Neutrophil (primary cell): ENCODE measurements around the gene ABCC4.
"Not testable (repeated sequence)": the region's sequence is repeated elsewhere in the genome, so short reads cannot be mapped to it uniquely, and the experiment has no call there.

Experiments used
- H3K27ac ChIP-seq: fragments of 200-600 bp; sonication (generic); 2 replicates; pipeline ENCODE4 v1.5.1; 2016; ENCODE audit warnings: mild to moderate bottlenecking, moderate library complexity
- H3K27me3 ChIP-seq: fragments of 200-600 bp; sonication (generic); 2 replicates; pipeline ENCODE4 v1.6.0; 2016; ENCODE audit warnings: mild to moderate bottlenecking
- H3K36me3 ChIP-seq: fragments of 200-600 bp; sonication (generic); 2 replicates; pipeline ENCODE4 v1.5.1; 2017
- H3K4me1 ChIP-seq, 2 experiments: fragments of 200-600 bp in 1 of 2; sonication (generic) in 1 of 2; 1 replicate in 1 of 2; 2 replicates in 1 of 2; pipeline versions ENCODE4 v1.5.1 to v1.6.1; 2013 to 2016; ENCODE audit warnings: low read depth in 1 of 2, low read length in 1 of 2, mild to moderate bottlenecking in 1 of 2, moderate library complexity in 1 of 2; ENCODE audit not compliant: control insufficient read depth in 1 of 2, insufficient read depth in 1 of 2
- H3K4me3 ChIP-seq, 2 experiments: fragments of 200-600 bp in 1 of 2; sonication (generic) in 1 of 2; 1 replicate in 1 of 2; 2 replicates in 1 of 2; pipeline ENCODE4 v1.5.1; 2013 to 2016; ENCODE audit warnings: low read depth in 1 of 2, low read length in 1 of 2, mild to moderate bottlenecking in 1 of 2, moderate library complexity in 1 of 2
- H3K9me3 ChIP-seq: fragments of 200-600 bp; sonication (generic); 2 replicates; pipeline ENCODE4 v1.5.1; 2016
- CTCF ChIP-seq: fragments of 200-600 bp; sonication (generic); IDR thresholded peaks from 2 replicates; pipeline ENCODE4 v1.5.1; 2016; ENCODE audit warnings: antibody characterized with exemption

ABCC4 gene

GRCh38 chr13:95168191-95168590, 133.1 kb downstream of the ABCC4 start:
- H3K27ac ChIP-seq: no peak overlapping the region
- H3K4me3 ChIP-seq: no peak overlapping the region
- no peaks in the 10 kb centered on the region for H3K9me3 ChIP-seq
- TF ChIP-seq CTCF: no peak
- no peaks in the 10 kb centered on the region for H3K4me1 ChIP-seq
- no peaks in the 10 kb centered on the region for H3K27me3 ChIP-seq
- no peaks in the 10 kb centered on the region for H3K36me3 ChIP-seq

- not testable (repeated sequence) for H3K27me3 ChIP-seq, H3K4me1 ChIP-seq, H3K27ac ChIP-seq, H3K36me3 ChIP-seq, H3K4me3 ChIP-seq, H3K9me3 ChIP-seq
These were observed 134.2 kb downstream of the ABCC4 start for GRCh38 chr13:95167003-95167402.

- Histone ChIP-seq H3K27ac (no peak overlapping the region), H3K27me3 (no peaks in the 10 kb centered on the region), H3K36me3 (no peaks in the 10 kb centered on the region), H3K9me3 (no peaks in the 10 kb centered on the region), H3K4me3 (no peak overlapping the region), H3K4me1 (no peaks in the 10 kb centered on the region)
- no peak for TF ChIP-seq CTCF
These were observed 136.4 kb downstream of the ABCC4 start for GRCh38 chr13:95164830-95165229.

- no peaks in the 10 kb centered on the region for H3K27me3 ChIP-seq
- no peak overlapping the region for H3K27ac ChIP-seq
- no peaks in the 10 kb centered on the region for H3K36me3 ChIP-seq
- H3K4me3 ChIP-seq: no peak overlapping the region
- no peak for TF ChIP-seq CTCF
- no peaks in the 10 kb centered on the region for H3K9me3 ChIP-seq
- H3K4me1 ChIP-seq: no peaks in the 10 kb centered on the region
These were observed 140.9 kb downstream of the ABCC4 start for GRCh38 chr13:95160112-95160906.

- no peak overlapping the region for H3K4me3 ChIP-seq
- no peaks in the 10 kb centered on the region for H3K36me3 ChIP-seq
- no peak for TF ChIP-seq CTCF
These were observed 141.8 kb downstream of the ABCC4 start for GRCh38 chr13:95159458-95159857.

GRCh38 chr13:95156208-95156607, 145.0 kb downstream of the ABCC4 start:
- Histone ChIP-seq H3K4me1 (no peaks in the 10 kb centered on the region), H3K27ac (no peak overlapping the region), H3K27me3 (no peaks in the 10 kb centered on the region), H3K9me3 (no peaks in the 10 kb centered on the region), H3K36me3 (no peaks in the 10 kb centered on the region), H3K4me3 (no peak overlapping the region)
- TF ChIP-seq CTCF: no peak

More at GRCh38 chr13:95159458-95159857, 141.8 kb downstream of the ABCC4 start:
- Histone ChIP-seq H3K4me1 (no peaks in the 10 kb centered on the region), H3K27ac (no peak overlapping the region), H3K27me3 (no peaks in the 10 kb centered on the region), H3K9me3 (no peaks in the 10 kb centered on the region)
